ENCODE measurements around the gene COPA. TPM values are rescaled to one million over a fixed set of nuclear protein-coding genes. Genes with fewer than 3 reads are reported as not detected.

The COPA gene
- total and polyA plus RNA-seq, 10 of the 15 experiments (the other 5 are each of a cell fraction or from before 2014, with no cell fraction given), result 53.7 to 180 (median 123) TPM

DNA sequence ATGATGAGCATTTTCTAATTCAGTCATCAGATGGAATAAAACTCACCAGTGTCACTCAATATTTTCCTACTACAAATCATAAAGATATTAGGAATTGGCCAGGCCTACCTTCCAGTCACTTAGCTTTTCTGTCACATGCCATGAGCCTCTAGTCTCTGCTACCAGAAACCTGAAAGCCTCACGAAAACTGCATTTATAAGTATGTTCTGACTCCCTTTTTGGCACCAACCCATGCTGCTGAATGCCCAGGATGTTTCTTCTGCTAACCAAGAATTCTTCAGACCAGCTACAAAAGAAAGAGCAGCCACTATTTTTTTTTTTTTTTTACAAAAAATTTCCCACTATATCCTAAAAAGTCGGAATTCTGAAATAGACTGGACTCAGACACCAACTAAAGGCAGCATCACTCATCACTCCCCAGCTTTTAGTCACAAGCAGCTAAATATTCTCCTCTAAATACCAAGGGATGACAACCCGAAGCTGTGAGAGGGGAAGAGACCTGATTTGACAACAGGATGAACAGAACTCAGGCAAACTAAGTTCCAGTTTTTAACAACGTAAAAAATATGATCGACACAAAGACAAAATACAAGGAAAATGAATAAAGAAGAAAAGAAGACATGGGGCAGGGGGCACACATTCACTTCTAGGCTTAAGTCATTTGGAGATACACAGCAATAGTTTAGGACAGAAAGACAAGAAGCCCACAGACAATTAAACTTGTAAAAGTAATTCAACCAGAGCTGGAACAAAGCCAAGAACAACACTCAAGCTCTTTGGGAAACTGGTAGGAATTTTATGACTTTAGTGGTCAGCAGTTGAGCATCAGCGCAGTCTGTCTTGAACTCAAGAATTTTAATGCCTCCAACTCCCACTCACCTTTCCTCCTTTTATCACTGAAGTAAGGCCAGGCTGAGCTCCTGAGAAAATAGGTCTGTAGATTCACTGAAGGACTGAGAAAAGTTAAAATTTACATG, 82.4 kb downstream of the COPA start:
- SMC1A ChIA-PET (ENCODE audit: uncharacterized antibody, unreplicated experiment), result interaction anchor here (0.6 to 5.3 kb wide), 22 partner anchors 9 to 1140 kb away, joined by 3 to 47 read pairs (median 4); partner anchors contain the start of genes PEA15 and PEX19
- ATAC-seq, result no peak
- peak overlapping the region; percentile 82 for H3K4me3 ChIP-seq
- intact Hi-C loops (cut with micrococcal nuclease; ENCODE audit: unreplicated experiment) (no loop called here), in situ Hi-C loops (cut with MboI) (no loop called here)
- H3K9me3 ChIP-seq (replicated peaks; ENCODE audit: control insufficient read depth, insufficient read depth, low read length), result no peaks in the 10 kb centered on the region
- peaks cover 3% of the 10 kb centered on the region for H3K4me1 ChIP-seq (ENCODE audit: control insufficient read depth, insufficient read depth, low read length)
- no peaks in the 10 kb centered on the region for H4K20me1 ChIP-seq (ENCODE audit: control insufficient read depth, insufficient read depth)
- no TSS peak for BruUV-seq (replicated peaks)
- no peak for FAIRE-seq
- TF ChIP-seq, protein P1, sequence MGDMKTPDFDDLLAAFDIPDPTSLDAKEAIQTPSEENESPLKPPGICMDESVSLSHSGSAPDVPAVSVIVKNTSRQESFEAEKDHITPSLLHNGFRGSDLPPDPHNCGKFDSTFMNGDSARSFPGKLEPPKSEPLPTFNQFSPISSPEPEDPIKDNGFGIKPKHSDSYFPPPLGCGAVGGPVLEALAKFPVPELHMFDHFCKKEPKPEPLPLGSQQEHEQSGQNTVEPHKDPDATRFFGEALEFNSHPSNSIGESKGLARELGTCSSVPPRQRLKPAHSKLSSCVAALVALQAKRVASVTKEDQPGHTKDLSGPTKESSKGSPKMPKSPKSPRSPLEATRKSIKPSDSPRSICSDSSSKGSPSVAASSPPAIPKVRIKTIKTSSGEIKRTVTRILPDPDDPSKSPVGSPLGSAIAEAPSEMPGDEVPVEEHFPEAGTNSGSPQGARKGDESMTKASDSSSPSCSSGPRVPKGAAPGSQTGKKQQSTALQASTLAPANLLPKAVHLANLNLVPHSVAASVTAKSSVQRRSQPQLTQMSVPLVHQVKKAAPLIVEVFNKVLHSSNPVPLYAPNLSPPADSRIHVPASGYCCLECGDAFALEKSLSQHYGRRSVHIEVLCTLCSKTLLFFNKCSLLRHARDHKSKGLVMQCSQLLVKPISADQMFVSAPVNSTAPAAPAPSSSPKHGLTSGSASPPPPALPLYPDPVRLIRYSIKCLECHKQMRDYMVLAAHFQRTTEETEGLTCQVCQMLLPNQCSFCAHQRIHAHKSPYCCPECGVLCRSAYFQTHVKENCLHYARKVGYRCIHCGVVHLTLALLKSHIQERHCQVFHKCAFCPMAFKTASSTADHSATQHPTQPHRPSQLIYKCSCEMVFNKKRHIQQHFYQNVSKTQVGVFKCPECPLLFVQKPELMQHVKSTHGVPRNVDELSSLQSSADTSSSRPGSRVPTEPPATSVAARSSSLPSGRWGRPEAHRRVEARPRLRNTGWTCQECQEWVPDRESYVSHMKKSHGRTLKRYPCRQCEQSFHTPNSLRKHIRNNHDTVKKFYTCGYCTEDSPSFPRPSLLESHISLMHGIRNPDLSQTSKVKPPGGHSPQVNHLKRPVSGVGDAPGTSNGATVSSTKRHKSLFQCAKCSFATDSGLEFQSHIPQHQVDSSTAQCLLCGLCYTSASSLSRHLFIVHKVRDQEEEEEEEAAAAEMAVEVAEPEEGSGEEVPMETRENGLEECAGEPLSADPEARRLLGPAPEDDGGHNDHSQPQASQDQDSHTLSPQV (IDR thresholded peaks at IDR 0.05), result no peak
- no peak for TF ChIP-seq REST (IDR thresholded peaks at IDR 0.05; ENCODE audit: low read depth, low read length)
- no peak for TF ChIP-seq POLR2AphosphoS5 (IDR thresholded peaks at IDR 0.05; ENCODE audit: low read length)
- no peak for TF ChIP-seq MTA2 (IDR thresholded peaks at IDR 0.05; ENCODE audit: low read depth)
- TF ChIP-seq MYC (IDR thresholded peaks at IDR 0.05; ENCODE audit: insufficient read depth, insufficient read length, insufficient replicate concordance, low read length, severe bottlenecking), result no peak
- no peak for TF ChIP-seq RELA (IDR thresholded peaks at IDR 0.05; ENCODE audit: borderline replicate concordance, partially characterized antibody)
- no peak for TF ChIP-seq SUZ12 (IDR thresholded peaks at IDR 0.05; ENCODE audit: unreplicated experiment)
- no peak for TF ChIP-seq NR2C1 (IDR thresholded peaks at IDR 0.05)
- no peak for TF ChIP-seq ZNF274 (IDR thresholded peaks at IDR 0.05; ENCODE audit: insufficient read depth, insufficient read length)
- TF ChIP-seq, protein P2, sequence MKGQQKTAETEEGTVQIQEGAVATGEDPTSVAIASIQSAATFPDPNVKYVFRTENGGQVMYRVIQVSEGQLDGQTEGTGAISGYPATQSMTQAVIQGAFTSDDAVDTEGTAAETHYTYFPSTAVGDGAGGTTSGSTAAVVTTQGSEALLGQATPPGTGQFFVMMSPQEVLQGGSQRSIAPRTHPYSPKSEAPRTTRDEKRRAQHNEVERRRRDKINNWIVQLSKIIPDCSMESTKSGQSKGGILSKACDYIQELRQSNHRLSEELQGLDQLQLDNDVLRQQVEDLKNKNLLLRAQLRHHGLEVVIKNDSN (IDR thresholded peaks at IDR 0.05; ENCODE audit: borderline replicate concordance, extremely low read length, insufficient read depth, low read depth, low read length), result no peak
- no peak for TF ChIP-seq FOXK2 (IDR thresholded peaks at IDR 0.05)
- no peak for TF ChIP-seq KAT2A (conservative IDR thresholded peaks at IDR 0.05; ENCODE audit: control insufficient read depth, low read depth, low read length)
- no peak for TF ChIP-seq NR2F1 (conservative IDR thresholded peaks at IDR 0.05)
- 44% methylated on average over 5 of the region's 6 CpGs for WGBS (ENCODE audit: insufficient coverage, insufficient replicate concordance, low lambda C conversion rate, missing lambda C conversion rate)
- H3K27me3 ChIP-seq (replicated peaks in 1 of 2; ENCODE audit: control insufficient read depth in 2 of 2, insufficient read depth in 2 of 2, low read length in 1 of 2), result no peaks in the 10 kb centered on the region
- peaks cover 41% of the 10 kb centered on the region for H3K79me2 ChIP-seq (ENCODE audit: control insufficient read depth, insufficient read depth, low read length)
- peak overlapping the region; percentile 85 for H3K4me2 ChIP-seq (ENCODE audit: control insufficient read depth, insufficient read depth)
- no peaks in the 10 kb centered on the region for H3K36me3 ChIP-seq (ENCODE audit: control insufficient read depth in 2 of 2, insufficient read depth in 2 of 2, low read length in 1 of 2)
- RAD21 ChIA-PET (ENCODE audit: unreplicated experiment), result interaction anchor here (0.6 to 6.7 kb wide), 10 partner anchors 8 to 116 kb away, joined by 3 to 68 read pairs (median 14); partner anchors contain the start of gene PEX19
- H3K27ac ChIP-seq (ENCODE audit: control insufficient read depth, insufficient read depth), result peak overlapping the region; percentile 90
- peak overlapping the region; percentile 92 for H3K9ac ChIP-seq (ENCODE audit: control insufficient read depth, insufficient read depth, low read length)
- POLR2A ChIA-PET, result interaction anchor here (0.6 to 5.3 kb wide), 14 partner anchors 9 to 353 kb away, joined by 3 to 29 read pairs (median 6); partner anchors contain the start of genes IGSF8, PEA15 and PEX19
- no peak overlapping the region for H2AFZ ChIP-seq (ENCODE audit: control insufficient read depth, low read depth, low read length)
- CTCF ChIA-PET, result interaction anchor here (0.6 to 8.1 kb wide), 23 partner anchors 9 to 215 kb away, joined by 3 to 86 read pairs (median 4); partner anchors contain the start of genes IGSF8, PEA15 and PEX19
- DNase-seq (ENCODE audit: low read depth, low spot score), result no peak

Data from GM12878 (cell line).